HCEC 1CT (cell line): ENCODE data around the gene NEDD8.

ENCODE experiments used
- DNase-seq: peaks from one replicate; pipeline ENCODE4 v3.0.0-alpha.2; 2017

Gene NEDD8

GRCh38 chr14:24177041-24177825, 54.9 kb downstream of the NEDD8 start:
- no peak for DNase-seq

GRCh38 chr14:24176599-24176998, 55.6 kb downstream of the NEDD8 start:
- DNase-seq = no peak

GRCh38 chr14:24172871-24173281, 59.3 kb downstream of the NEDD8 start:
- no peak for DNase-seq

DNA sequence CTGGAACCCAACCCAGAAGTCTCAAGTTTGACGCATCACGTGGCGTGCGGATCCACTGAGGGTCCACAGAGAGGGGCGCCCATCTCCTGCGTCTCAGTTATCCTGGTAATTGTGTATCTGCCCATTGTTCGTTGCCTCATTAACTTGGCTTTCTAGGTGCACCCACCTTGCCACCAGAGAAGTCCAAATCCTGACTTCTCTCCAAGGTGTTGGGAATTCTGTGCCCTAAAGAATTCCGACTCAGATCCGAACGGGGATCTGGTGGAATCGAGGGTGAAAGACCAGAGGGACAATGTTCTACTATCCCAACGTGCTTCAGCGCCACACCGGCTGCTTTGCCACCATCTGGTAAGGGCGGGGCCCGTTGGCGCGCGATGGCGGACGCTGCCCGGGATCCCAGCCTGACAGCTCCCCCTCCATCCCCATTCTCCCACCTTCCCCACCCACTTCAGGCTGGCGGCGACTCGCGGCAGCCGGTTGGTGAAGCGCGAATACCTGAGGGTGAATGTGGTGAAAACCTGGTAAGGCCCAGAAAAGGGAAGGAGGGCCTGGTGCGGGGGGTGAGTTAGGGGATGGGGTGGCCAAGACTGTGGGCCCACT, 59.8 kb downstream of the NEDD8 start:
- DNase-seq = no peak

DNA sequence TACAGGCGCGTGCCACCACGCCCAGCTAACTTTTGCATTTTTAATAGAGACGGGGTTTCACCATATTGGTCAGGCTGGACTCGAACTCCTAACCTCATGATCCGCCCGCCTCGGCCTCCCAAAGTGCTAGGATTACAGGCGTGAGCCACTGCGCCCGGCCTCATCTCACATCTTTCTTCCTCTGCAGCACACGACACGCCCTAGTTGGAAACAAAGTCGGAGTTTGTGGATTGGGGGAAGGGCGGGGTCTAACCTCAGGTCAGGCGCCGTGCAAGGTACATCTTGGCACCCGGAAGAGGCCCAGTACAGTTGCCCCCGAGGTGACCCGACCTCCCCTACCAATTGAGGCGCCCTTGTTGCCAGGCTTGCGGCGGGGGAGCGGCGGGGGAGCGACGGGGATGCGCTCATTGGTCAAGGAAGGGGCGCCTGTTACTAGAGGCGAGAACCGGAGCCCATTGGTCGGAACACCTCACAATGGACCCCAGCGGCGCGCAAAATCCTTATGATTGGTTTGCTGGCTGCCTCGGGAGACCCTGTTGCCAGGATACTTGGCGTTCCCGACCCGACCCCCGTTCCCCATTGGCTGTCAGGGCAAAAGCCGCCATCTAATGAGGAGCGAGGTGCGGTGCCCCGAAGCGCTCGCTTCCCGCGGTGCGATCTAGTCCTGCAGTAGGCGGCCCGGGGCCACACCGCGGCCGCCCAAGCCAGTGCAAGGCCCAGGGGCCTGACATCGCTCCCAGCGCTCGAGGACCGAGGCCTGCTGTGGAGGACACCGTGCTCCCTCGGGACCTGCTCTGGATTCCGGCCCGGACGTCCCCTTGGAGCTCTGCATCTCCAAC, 60.5 kb downstream of the NEDD8 start, which contains the start of gene REC8:
Gene REC8, plus strand, starts transcription at position 659 of the 839 bp plus-strand sequence. CDS start 473 bp downstream, outside the sequence.
- no peak for DNase-seq

- DNase-seq = no peak
These were observed 64.6 kb downstream of the NEDD8 start for GRCh38 chr14:24167469-24168114.
